GM19468 (cell line): ENCODE data around the gene PDE3A.

Experiments used
- ATAC-seq: cut with Tn5 transposase; IDR thresholded peaks from one replicate; pipeline ENCODE4 v1.9.1; 2021; ENCODE audit warnings: mild to moderate bottlenecking, moderate library complexity, moderate number of reproducible peaks; ENCODE audit not compliant: unreplicated experiment; ENCODE audit errors: extremely low read depth

Gene PDE3A

GRCh38 chr12:20641106-20641505, 272.8 kb downstream of the PDE3A start:
- no peak for ATAC-seq

GRCh38 chr12:20643822-20644221, 275.5 kb downstream of the PDE3A start:
- no peak for ATAC-seq

- no peak for ATAC-seq
Measured at GRCh38 chr12:20646239-20646827, 278.0 kb downstream of the PDE3A start.

GRCh38 chr12:20653871-20654270, 285.5 kb downstream of the PDE3A start:
- ATAC-seq, result no peak

- no peak for ATAC-seq
Measured at GRCh38 chr12:20656600-20656999, 288.3 kb downstream of the PDE3A start.

- no peak for ATAC-seq
Measured at GRCh38 chr12:20657496-20657895, 289.2 kb downstream of the PDE3A start.

- no peak for ATAC-seq
Measured at GRCh38 chr12:20681334-20681733, 313.0 kb downstream of the PDE3A start.

GRCh38 chr12:20695232-20695631, 326.9 kb downstream of the PDE3A start, which contains the start of gene SLCO1C1:
TSS of gene SLCO1C1 (plus strand) at chr12:20695332. CDS start at chr12:20699577, 4,245 bp downstream.
- ATAC-seq, result no peak

- no peak for ATAC-seq
Measured at GRCh38 chr12:20696181-20696905, 328.0 kb downstream of the PDE3A start.

- ATAC-seq, result no peak
Measured at GRCh38 chr12:20701106-20701505, 332.8 kb downstream of the PDE3A start.

- ATAC-seq, result no peak
Measured at GRCh38 chr12:20704860-20705259, 336.5 kb downstream of the PDE3A start.

- no peak for ATAC-seq
Measured at GRCh38 chr12:20711846-20712245, 343.5 kb downstream of the PDE3A start.

- no peak for ATAC-seq
Measured at GRCh38 chr12:20716037-20716436, 347.7 kb downstream of the PDE3A start.

- ATAC-seq, result no peak
Measured at GRCh38 chr12:20716985-20717384, 348.6 kb downstream of the PDE3A start.

GRCh38 chr12:20718294-20718693, 350.0 kb downstream of the PDE3A start:
- ATAC-seq, result no peak

GRCh38 chr12:20722142-20722541, 353.8 kb downstream of the PDE3A start:
- no peak for ATAC-seq

- no peak for ATAC-seq
Measured at GRCh38 chr12:20731274-20731673, 362.9 kb downstream of the PDE3A start.
